Neural cell (in vitro differentiated cells): Measurements from ENCODE around the gene LPCAT1.

Experiments
- EZH2 ChIP-seq: fragments of 200-600, 300-800 bp; shearing (Covaris generic), sonication (generic); IDR thresholded peaks from 2 replicates; pipeline ENCODE4 v1.6.1; 2014; ENCODE audit warnings: antibody characterized with exemption, low read length, borderline replicate concordance, mild to moderate bottlenecking; ENCODE audit not compliant: insufficient read depth, poor library complexity, severe bottlenecking
- POLR2AphosphoS5 ChIP-seq: IDR thresholded peaks from 2 replicates; pipeline ENCODE4 v1.6.1; 2012
- TAF1 ChIP-seq: IDR thresholded peaks from 2 replicates; pipeline ENCODE4 v1.6.1; 2012; ENCODE audit warnings: low read depth
- TF ChIP-seq, protein P1 (sequence below): fragments of 450-650 bp; IDR thresholded peaks from 2 replicates; pipeline ENCODE4 v1.5.1; 2014; ENCODE audit warnings: antibody characterized with exemption, mild to moderate bottlenecking, moderate library complexity; ENCODE audit not compliant: poor library complexity, severe bottlenecking
- TF ChIP-seq, protein P2 (sequence below): IDR thresholded peaks from 2 replicates; pipeline ENCODE4 v1.6.1; 2012; ENCODE audit warnings: borderline replicate concordance

DNA sequence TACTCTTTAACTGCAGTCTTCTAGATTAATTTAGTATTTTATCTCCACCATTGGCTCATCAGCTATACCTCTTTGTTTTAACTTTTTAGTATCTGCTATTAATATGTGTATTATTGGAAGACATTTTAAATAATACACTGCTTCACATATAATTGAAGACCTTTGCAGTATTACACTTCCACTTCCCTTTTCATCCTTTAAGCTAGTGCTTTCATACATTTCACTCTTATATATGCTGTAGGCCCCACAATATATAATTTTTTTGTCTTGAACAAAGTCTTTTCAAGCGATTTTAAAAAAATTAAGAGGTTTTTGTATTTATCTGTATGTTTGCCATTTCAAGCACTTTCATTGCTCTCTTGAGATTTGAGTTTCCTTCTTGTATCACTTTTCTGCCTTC, 8.6 kb upstream of the LPCAT1 start:
- TF ChIP-seq, protein P1, sequence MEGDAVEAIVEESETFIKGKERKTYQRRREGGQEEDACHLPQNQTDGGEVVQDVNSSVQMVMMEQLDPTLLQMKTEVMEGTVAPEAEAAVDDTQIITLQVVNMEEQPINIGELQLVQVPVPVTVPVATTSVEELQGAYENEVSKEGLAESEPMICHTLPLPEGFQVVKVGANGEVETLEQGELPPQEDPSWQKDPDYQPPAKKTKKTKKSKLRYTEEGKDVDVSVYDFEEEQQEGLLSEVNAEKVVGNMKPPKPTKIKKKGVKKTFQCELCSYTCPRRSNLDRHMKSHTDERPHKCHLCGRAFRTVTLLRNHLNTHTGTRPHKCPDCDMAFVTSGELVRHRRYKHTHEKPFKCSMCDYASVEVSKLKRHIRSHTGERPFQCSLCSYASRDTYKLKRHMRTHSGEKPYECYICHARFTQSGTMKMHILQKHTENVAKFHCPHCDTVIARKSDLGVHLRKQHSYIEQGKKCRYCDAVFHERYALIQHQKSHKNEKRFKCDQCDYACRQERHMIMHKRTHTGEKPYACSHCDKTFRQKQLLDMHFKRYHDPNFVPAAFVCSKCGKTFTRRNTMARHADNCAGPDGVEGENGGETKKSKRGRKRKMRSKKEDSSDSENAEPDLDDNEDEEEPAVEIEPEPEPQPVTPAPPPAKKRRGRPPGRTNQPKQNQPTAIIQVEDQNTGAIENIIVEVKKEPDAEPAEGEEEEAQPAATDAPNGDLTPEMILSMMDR, result no peak
- TF ChIP-seq EZH2 (no peak), TAF1 (no peak), POLR2AphosphoS5 (no peak)
- TF ChIP-seq, protein P2, sequence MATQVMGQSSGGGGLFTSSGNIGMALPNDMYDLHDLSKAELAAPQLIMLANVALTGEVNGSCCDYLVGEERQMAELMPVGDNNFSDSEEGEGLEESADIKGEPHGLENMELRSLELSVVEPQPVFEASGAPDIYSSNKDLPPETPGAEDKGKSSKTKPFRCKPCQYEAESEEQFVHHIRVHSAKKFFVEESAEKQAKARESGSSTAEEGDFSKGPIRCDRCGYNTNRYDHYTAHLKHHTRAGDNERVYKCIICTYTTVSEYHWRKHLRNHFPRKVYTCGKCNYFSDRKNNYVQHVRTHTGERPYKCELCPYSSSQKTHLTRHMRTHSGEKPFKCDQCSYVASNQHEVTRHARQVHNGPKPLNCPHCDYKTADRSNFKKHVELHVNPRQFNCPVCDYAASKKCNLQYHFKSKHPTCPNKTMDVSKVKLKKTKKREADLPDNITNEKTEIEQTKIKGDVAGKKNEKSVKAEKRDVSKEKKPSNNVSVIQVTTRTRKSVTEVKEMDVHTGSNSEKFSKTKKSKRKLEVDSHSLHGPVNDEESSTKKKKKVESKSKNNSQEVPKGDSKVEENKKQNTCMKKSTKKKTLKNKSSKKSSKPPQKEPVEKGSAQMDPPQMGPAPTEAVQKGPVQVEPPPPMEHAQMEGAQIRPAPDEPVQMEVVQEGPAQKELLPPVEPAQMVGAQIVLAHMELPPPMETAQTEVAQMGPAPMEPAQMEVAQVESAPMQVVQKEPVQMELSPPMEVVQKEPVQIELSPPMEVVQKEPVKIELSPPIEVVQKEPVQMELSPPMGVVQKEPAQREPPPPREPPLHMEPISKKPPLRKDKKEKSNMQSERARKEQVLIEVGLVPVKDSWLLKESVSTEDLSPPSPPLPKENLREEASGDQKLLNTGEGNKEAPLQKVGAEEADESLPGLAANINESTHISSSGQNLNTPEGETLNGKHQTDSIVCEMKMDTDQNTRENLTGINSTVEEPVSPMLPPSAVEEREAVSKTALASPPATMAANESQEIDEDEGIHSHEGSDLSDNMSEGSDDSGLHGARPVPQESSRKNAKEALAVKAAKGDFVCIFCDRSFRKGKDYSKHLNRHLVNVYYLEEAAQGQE, result no peak
